Upper lobe of left lung (tissue), 4 donors: Measurements from ENCODE around the gene ASCC1.

Experiments
- EP300 ChIP-seq, 4 donors: sonication (generic); formaldehyde crosslinking; IDR thresholded peaks; one replicate each; pipeline ENCODE4 v1.5.1; 2017; ENCODE audit warnings: antibody characterized with exemption in 4 of 4, control low read depth in 2 of 4
- POLR2A ChIP-seq, 4 donors: fragments of 450-650 bp; IDR thresholded peaks; one replicate each; pipeline ENCODE4 v1.5.1; 2016 to 2017; ENCODE audit warnings: antibody characterized with exemption in 4 of 4, mild to moderate bottlenecking in 2 of 4
- POLR2AphosphoS5 ChIP-seq, 2 donors: sonication (generic); formaldehyde crosslinking; IDR thresholded peaks; one replicate each; pipeline ENCODE4 v1.5.1; 2017; ENCODE audit warnings: antibody characterized with exemption in 2 of 2
- TF ChIP-seq, protein P1 (sequence below), 6 experiments: fragments of 450-650 bp in 4 of 6; fragments of 200-600 bp in 2 of 6; sonication (generic) in 2 of 6; IDR thresholded peaks; one replicate each; pipeline ENCODE4 v1.5.1; 2016 to 2019; ENCODE audit warnings: antibody characterized with exemption in 6 of 6

DNA sequence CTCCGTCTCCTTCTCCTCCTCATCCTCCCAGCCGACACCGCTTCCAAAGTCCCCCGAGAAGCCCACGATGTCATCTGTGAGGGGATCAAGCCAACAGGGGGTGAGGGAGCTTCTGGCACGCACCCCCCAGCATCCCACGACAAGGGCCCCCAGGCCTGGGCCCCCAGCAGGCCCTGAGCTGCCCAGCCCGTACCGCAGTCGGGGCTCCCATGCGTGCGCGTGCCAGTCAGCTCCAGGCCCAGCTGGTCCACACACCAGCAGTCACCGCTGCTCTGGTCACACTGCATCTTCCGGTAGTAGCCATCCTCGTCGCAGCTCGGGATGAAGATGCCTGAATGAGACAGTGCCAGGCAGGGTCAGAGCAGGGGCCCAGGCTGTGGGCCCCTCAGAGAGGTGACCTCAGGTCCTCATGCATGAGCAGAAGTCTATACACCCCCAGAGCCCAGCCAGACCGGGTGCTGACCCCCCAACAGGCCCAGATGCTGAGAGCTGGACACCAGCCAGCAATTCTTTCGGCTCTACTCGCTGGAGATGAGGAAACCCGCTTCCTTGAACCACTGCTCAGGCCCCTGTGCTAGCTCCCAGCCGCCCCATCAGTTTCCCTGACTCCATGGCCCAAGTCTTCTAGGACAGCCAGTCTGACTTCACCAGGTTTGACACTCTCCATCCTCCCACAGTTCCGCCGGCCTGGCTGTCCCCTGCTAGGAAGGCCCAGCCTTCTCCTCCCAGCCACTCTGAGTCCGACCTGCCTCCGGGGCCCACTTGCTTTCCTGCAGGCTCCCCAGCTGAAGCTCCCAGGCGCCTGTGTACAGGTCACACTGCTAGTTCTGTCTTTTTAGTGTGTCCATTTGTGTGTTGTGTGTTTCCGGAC is 153.0 kb downstream of the ASCC1 start:
- TF ChIP-seq POLR2AphosphoS5 (IDR thresholded peaks at IDR 0.05) (no peak), POLR2A (IDR thresholded peaks at IDR 0.05) (no peak), EP300 (IDR thresholded peaks at IDR 0.05) (no peak)
- TF ChIP-seq, protein P1, sequence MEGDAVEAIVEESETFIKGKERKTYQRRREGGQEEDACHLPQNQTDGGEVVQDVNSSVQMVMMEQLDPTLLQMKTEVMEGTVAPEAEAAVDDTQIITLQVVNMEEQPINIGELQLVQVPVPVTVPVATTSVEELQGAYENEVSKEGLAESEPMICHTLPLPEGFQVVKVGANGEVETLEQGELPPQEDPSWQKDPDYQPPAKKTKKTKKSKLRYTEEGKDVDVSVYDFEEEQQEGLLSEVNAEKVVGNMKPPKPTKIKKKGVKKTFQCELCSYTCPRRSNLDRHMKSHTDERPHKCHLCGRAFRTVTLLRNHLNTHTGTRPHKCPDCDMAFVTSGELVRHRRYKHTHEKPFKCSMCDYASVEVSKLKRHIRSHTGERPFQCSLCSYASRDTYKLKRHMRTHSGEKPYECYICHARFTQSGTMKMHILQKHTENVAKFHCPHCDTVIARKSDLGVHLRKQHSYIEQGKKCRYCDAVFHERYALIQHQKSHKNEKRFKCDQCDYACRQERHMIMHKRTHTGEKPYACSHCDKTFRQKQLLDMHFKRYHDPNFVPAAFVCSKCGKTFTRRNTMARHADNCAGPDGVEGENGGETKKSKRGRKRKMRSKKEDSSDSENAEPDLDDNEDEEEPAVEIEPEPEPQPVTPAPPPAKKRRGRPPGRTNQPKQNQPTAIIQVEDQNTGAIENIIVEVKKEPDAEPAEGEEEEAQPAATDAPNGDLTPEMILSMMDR (IDR thresholded peaks at IDR 0.05) = no peak
